Tibial nerve (tissue), 4 donors: ENCODE data around the gene TNRC6C. TPM values are rescaled to one million over a fixed set of nuclear protein-coding genes. Genes with fewer than 3 reads are reported as not detected.
A peak's percentile ranks its signal among the peaks of the same experiment; 100 is the strongest.

ENCODE experiments used
- DNase-seq, 2 donors: peaks; one replicate each; pipeline ENCODE4 v3.0.0-alpha.2; 2019; ENCODE audit warnings: low spot score in 2 of 2
- H3K27ac ChIP-seq, 4 donors: fragments of 200-600 bp; sonication (generic) in 3 of 4; one replicate each; pipeline ENCODE4 v1.5.1; 2017 to 2019; ENCODE audit warnings: mild to moderate bottlenecking in 1 of 4
- H3K27me3 ChIP-seq, 2 donors: fragments of 200-600 bp; sonication (generic) in 1 of 2; one replicate each; pipeline versions ENCODE4 v1.5.1 to v1.6.0; 2017 to 2019
- H3K36me3 ChIP-seq, 3 donors: fragments of 200-600 bp; sonication (generic); one replicate each; pipeline ENCODE4 v1.5.1; 2018 to 2019
- H3K4me1 ChIP-seq, 4 donors: fragments of 200-600 bp; sonication (generic) in 3 of 4; one replicate each; pipeline ENCODE4 v1.5.1; 2017 to 2019
- H3K4me3 ChIP-seq, 4 donors: fragments of 200-600 bp; sonication (generic) in 3 of 4; one replicate each; pipeline ENCODE4 v1.5.1; 2017 to 2019; ENCODE audit warnings: mild to moderate bottlenecking in 1 of 4, moderate library complexity in 1 of 4
- H3K9me3 ChIP-seq, 4 donors: fragments of 200-600 bp; sonication (generic) in 3 of 4; one replicate each; pipeline ENCODE4 v1.5.1; 2017 to 2019
- EP300 ChIP-seq, 2 donors: sonication (generic); formaldehyde crosslinking; IDR thresholded peaks; one replicate each; pipeline ENCODE4 v1.6.1; 2017; ENCODE audit warnings: antibody characterized with exemption in 2 of 2, mild to moderate bottlenecking in 1 of 2
- POLR2A ChIP-seq, 2 donors: fragments of 450-650 bp; IDR thresholded peaks; one replicate each; pipeline ENCODE4 v1.6.1; 2017; ENCODE audit warnings: antibody characterized with exemption in 2 of 2, mild to moderate bottlenecking in 2 of 2, moderate library complexity in 2 of 2
- WGBS, 2 donors: methylation state at CpG; one replicate each; pipeline ENCODE4 v1.1.5; 2018; 5-methylcytosine and 5-hydroxymethylcytosine counted together
- total RNA-seq, 4 donors: library from RNA; depleted of rRNA; stranded (reverse); fragments of >200 nt; gene quantifications; one replicate each; pipeline ENCODE4 v1.1.0, GENCODE V29; 2016
- TF ChIP-seq, protein P1 (sequence below), 5 experiments: fragments of 200-600 bp in 3 of 5; fragments of 450-650 bp in 2 of 5; sonication (generic) in 3 of 5; IDR thresholded peaks; one replicate each; pipeline ENCODE4 v1.5.1; 2016 to 2019; ENCODE audit warnings: antibody characterized with exemption in 5 of 5, mild to moderate bottlenecking in 3 of 5, moderate library complexity in 2 of 5

TNRC6C gene
- total RNA-seq, 4 donors from 2014 or later: 24.0 to 43.5 (median 34.3) TPM

GRCh38 chr17:78032166-78032565, 73.7 kb downstream of the TNRC6C start:
- WGBS, 2 donors: 38 to 60% methylated on average over 1 of the region's 1 CpG
- H3K27ac ChIP-seq: peak overlapping the region in 2 of 4 donors; percentile 8 to 45

GRCh38 chr17:78034429-78035091, 76.1 kb downstream of the TNRC6C start:
- H3K36me3 ChIP-seq: peaks cover 0 to 56% (median 3%) of the 10 kb centered on the region in 3 donors
- peaks cover 0 to 23% (median 0%) of the 10 kb centered on the region in 4 donors for H3K4me1 ChIP-seq
- H3K27ac ChIP-seq: no peak overlapping the region
- TF ChIP-seq, protein P1, sequence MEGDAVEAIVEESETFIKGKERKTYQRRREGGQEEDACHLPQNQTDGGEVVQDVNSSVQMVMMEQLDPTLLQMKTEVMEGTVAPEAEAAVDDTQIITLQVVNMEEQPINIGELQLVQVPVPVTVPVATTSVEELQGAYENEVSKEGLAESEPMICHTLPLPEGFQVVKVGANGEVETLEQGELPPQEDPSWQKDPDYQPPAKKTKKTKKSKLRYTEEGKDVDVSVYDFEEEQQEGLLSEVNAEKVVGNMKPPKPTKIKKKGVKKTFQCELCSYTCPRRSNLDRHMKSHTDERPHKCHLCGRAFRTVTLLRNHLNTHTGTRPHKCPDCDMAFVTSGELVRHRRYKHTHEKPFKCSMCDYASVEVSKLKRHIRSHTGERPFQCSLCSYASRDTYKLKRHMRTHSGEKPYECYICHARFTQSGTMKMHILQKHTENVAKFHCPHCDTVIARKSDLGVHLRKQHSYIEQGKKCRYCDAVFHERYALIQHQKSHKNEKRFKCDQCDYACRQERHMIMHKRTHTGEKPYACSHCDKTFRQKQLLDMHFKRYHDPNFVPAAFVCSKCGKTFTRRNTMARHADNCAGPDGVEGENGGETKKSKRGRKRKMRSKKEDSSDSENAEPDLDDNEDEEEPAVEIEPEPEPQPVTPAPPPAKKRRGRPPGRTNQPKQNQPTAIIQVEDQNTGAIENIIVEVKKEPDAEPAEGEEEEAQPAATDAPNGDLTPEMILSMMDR (IDR thresholded peaks at IDR 0.05): no peak
- TF ChIP-seq EP300 (IDR thresholded peaks at IDR 0.05) (no peak), POLR2A (IDR thresholded peaks at IDR 0.05) (no peak)
- H3K4me3 ChIP-seq: no peak overlapping the region
- H3K9me3 ChIP-seq: no peaks in the 10 kb centered on the region
- H3K27me3 ChIP-seq: no peaks in the 10 kb centered on the region
- DNase-seq: no peak
- WGBS, 2 donors: 88% methylated on average over 9 of the region's 9 CpGs

More at GRCh38 chr17:78032166-78032565, 73.7 kb downstream of the TNRC6C start:
- Histone ChIP-seq H3K4me3 (no peak overlapping the region), H3K9me3 (no peaks in the 10 kb centered on the region), H3K27me3 (no peaks in the 10 kb centered on the region), H3K4me1 (peaks cover 0 to 21% (median 0%) of the 10 kb centered on the region in 4 donors), H3K36me3 (peaks cover 0 to 51% (median 3%) of the 10 kb centered on the region in 3 donors)
- DNase-seq: no peak
- TF ChIP-seq EP300 (IDR thresholded peaks at IDR 0.05): no peak
- TF ChIP-seq POLR2A (IDR thresholded peaks at IDR 0.05): no peak
- TF ChIP-seq, protein P1 (IDR thresholded peaks at IDR 0.05): no peak

GRCh38 chr17:78037280-78037679, 78.8 kb downstream of the TNRC6C start:
- no peak for DNase-seq
- Histone ChIP-seq H3K4me3 (no peak overlapping the region), H3K4me1 (peaks cover 0 to 36% (median 3%) of the 10 kb centered on the region in 4 donors), H3K9me3 (no peaks in the 10 kb centered on the region), H3K36me3 (peaks cover 0 to 46% (median 3%) of the 10 kb centered on the region in 3 donors), H3K27ac (no peak overlapping the region), H3K27me3 (no peaks in the 10 kb centered on the region)
- WGBS, 2 donors: 90% methylated on average over 7 of the region's 7 CpGs
- TF ChIP-seq, protein P1 (IDR thresholded peaks at IDR 0.05): no peak
- no peak for TF ChIP-seq EP300 (IDR thresholded peaks at IDR 0.05)
- TF ChIP-seq POLR2A (IDR thresholded peaks at IDR 0.05): no peak

DNA sequence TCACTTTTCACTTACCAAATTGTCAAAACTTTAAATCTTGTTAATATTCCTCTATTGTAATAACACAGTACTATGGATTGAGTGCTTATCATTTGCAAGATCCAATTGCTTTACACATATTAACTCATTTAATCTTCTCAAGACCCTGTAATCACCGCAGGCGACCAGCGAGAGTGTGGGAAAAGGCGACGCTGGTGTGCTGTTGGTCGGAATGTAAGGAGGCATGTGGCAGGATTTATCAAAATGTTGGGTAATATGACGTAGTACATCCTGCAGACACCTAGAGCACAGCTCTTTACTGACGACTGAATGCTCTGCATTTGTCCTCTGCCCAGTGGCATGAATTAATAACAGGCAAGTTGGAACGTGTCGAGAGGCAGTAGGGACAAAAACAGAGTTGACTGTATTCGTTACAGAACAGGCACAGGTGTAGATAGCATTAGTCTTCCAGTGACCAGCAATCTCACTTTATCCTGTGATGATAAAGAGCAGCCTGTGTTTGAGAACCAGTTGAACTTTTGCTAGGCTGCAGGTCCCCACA, 80.3 kb downstream of the TNRC6C start:
- no peak for DNase-seq
- TF ChIP-seq, protein P1 (IDR thresholded peaks at IDR 0.05): no peak
- no peak for TF ChIP-seq EP300 (IDR thresholded peaks at IDR 0.05)
- no peak for TF ChIP-seq POLR2A (IDR thresholded peaks at IDR 0.05)
- Histone ChIP-seq H3K27me3 (no peaks in the 10 kb centered on the region), H3K4me3 (no peak overlapping the region), H3K4me1 (peaks cover 0 to 38% (median 3%) of the 10 kb centered on the region in 4 donors), H3K36me3 (peaks cover 0 to 32% (median 3%) of the 10 kb centered on the region in 3 donors), H3K9me3 (no peaks in the 10 kb centered on the region), H3K27ac (no peak overlapping the region)
- WGBS, 2 donors: 95% methylated on average over 11 of the region's 11 CpGs

GRCh38 chr17:78039581-78039980, 81.1 kb downstream of the TNRC6C start:
- Histone ChIP-seq H3K27ac (peak overlapping the region in 2 of 4 donors; percentile 89 to 90), H3K4me3 (no peak overlapping the region), H3K36me3 (peaks cover 0 to 28% (median under 1%) of the 10 kb centered on the region in 3 donors), H3K4me1 (peaks cover 0 to 39% (median 3%) of the 10 kb centered on the region in 4 donors), H3K27me3 (no peaks in the 10 kb centered on the region), H3K9me3 (no peaks in the 10 kb centered on the region)
- no peak for DNase-seq
- 77 to 78% methylated on average over 5 of the region's 5 CpGs for WGBS, 2 donors
- TF ChIP-seq, protein P1 (IDR thresholded peaks at IDR 0.05): no peak
- no peak for TF ChIP-seq EP300 (IDR thresholded peaks at IDR 0.05)
- TF ChIP-seq POLR2A (IDR thresholded peaks at IDR 0.05): no peak
